GM10248 (cell line): ENCODE data around the gene SKOR2.
"Not testable (repeated sequence)": the region's sequence is repeated elsewhere in the genome, so short reads cannot be mapped to it uniquely, and the experiment has no call there.

Source experiments
- CTCF ChIA-PET: fragments of 300-600 bp; sonication (Branson Sonifier 250); formaldehyde crosslinking; extraction: SDS; loops from one replicate; lab custom pipeline; 2021; ENCODE audit warnings: antibody characterized with exemption; lab: Yijun Ruan, JAX
- POLR2A ChIA-PET: fragments of 350-650 bp; sonication (Branson Sonifier 250); formaldehyde crosslinking; extraction: SDS; loops from one replicate; lab custom pipeline; 2020; ENCODE audit warnings: antibody characterized with exemption; lab: Yijun Ruan, JAX
- DNase-seq: peaks from one replicate; pipeline ENCODE4 v3.0.0; 2012; ENCODE audit errors: extremely low spot score
- CTCF ChIP-seq: IDR thresholded peaks from 2 replicates; pipeline ENCODE4 v1.5.1; 2012; ENCODE audit warnings: mild to moderate bottlenecking, low read depth; ENCODE audit errors: extremely low read depth, missing control alignments, control extremely low read depth

SKOR2 gene

GRCh38 chr18:47203626-47204464, 47.6 kb downstream of the SKOR2 start:
- TF ChIP-seq CTCF, result no peak
- CTCF ChIA-PET, result interaction anchor here (0.8 to 5.6 kb wide), 25 partner anchors 9 to 569 kb away, joined by 3 to 117 read pairs (median 8); partner anchors contain the start of gene HDHD2
- POLR2A ChIA-PET, result no interaction called here
- no peak for DNase-seq

GRCh38 chr18:47195961-47196360, 55.5 kb downstream of the SKOR2 start:
- DNase-seq, result not testable (repeated sequence)
- CTCF ChIA-PET, result interaction anchor here (1.0 to 2.4 kb wide), 2 partner anchors 9 to 97 kb away, joined by 3 to 7 read pairs; no protein-coding TSS in a partner anchor

GRCh38 chr18:47191961-47192360, 59.5 kb downstream of the SKOR2 start:
- ChIA-PET CTCF (interaction anchor here (5.2 kb wide), 1 partner anchor 12 kb away, joined by 32 read pairs; no protein-coding TSS in a partner anchor), POLR2A (no interaction called here)
- DNase-seq, result no peak
- TF ChIP-seq CTCF, result no peak

More at GRCh38 chr18:47195961-47196360, 55.5 kb downstream of the SKOR2 start:
- POLR2A ChIA-PET, result not testable (repeated sequence)

DNA sequence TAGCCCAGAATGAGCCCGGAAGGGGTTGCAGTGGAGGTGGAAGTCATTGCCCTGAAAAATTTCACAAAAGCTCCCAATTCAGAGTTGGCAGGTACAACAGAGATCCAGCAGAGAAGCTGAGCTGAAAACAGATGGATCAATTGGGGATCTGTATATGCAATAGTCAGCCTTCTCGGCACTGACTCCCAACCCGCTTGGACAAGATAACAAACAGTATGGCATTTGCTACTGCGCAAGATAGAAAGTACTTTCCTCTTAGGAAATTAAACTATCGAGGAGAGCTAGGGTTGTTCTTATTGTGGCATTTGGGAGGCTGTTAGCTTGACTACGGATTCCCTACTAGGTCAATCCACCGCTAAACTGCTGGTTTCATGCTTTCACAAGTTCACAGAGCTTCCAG, 63.7 kb downstream of the SKOR2 start:
- TF ChIP-seq CTCF, result no peak
- DNase-seq, result no peak
- ChIA-PET POLR2A (no interaction called here), CTCF (interaction anchor here (1.1 to 1.6 kb wide), 3 partner anchors 13 to 38 kb away, joined by 3 to 7 read pairs (median 3); no protein-coding TSS in a partner anchor)

DNA sequence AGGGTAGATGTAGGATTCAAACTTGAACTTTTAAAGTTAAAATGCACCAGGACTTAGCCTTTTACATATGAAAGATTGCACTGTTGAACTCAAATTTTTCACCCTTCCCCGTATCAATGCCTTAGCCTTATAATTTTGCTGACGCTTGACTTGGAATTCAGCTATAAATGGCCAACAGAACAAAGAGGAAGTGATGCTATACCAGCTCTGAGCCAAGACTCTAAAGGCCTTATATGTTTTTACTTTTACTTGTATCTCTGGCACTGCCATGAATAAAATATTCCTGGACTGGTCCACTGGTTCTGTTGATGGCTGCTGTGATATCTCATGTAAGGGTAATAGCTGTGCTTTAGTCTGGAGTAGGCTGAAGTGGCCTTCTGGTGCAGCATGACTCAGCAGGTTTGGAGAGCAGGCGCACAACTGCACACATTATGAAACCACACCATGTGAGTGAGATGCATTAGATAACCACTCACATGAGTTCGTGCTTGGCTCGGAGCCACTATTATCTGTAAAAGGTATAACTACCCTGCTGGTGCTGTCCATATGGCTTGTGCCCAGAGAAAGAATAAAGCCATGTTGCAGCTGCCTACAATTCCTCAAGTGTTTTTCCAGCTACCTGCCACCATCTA, 66.9 kb downstream of the SKOR2 start:
- ChIA-PET CTCF (no interaction called here), POLR2A (no interaction called here)
- DNase-seq, result no peak
- no peak for TF ChIP-seq CTCF

GRCh38 chr18:47182156-47182555, 69.3 kb downstream of the SKOR2 start:
- CTCF ChIA-PET, result interaction anchor here (1.0 to 1.8 kb wide), 2 partner anchors 11 to 23 kb away, joined by 3 to 5 read pairs; no protein-coding TSS in a partner anchor

DNA sequence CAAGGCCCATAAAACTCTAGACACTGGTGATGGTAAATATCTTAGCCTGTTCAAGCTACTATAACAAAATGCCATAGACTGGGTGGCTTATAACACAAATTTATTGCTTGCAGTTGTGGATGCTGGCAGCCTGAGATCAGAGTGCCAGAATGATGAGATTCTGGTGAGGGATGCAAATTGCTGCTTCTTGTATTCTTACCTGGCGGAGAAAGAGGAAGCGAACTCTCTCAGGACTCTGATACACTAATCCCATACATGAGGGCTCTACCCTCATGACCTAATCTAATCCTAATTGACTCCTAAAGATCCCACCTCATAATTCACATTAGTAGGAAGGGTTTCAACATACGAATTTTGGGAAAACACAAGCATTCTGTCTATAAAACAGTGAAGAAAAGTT, 70.7 kb downstream of the SKOR2 start:
- TF ChIP-seq CTCF, result no peak
- ChIA-PET CTCF (no interaction called here), POLR2A (no interaction called here)
- DNase-seq, result no peak

More at GRCh38 chr18:47182156-47182555, 69.3 kb downstream of the SKOR2 start:
- POLR2A ChIA-PET, DNase-seq: not testable (repeated sequence)
